WTC11 (cell line): ENCODE measurements around the gene ERC1. TPM values are rescaled to one million over a fixed set of nuclear protein-coding genes. Genes with fewer than 3 reads are reported as not detected.

Experiments
- ATAC-seq: fragments of 200-7000 bp; cut with Tn5 transposase; 2 replicates; pipeline ENCODE4 v1.10.0; 2021; ENCODE audit warnings: mild to moderate bottlenecking, moderate library complexity
- CTCF ChIA-PET: fragments of 300-600 bp; sonication (Branson Sonifier 250); formaldehyde crosslinking; loops from one replicate; lab custom pipeline; 2021; ENCODE audit warnings: antibody characterized with exemption; lab: Charles Lee
- POLR2A ChIA-PET: fragments of 350-600 bp; sonication (Branson Sonifier 250); formaldehyde crosslinking; loops from one replicate; lab custom pipeline; 2021; ENCODE audit warnings: antibody characterized with exemption; lab: Charles Lee
- DNase-seq: peaks from one replicate; pipeline ENCODE4 v3.0.0; 2021; ENCODE audit warnings: low spot score
- H3K27ac Mint-ChIP-seq: 2 replicates; pipeline ENCODE4 v1.8.0; 2021; ENCODE audit warnings: mixed read lengths
- H3K27me3 Mint-ChIP-seq: 2 replicates; pipeline ENCODE4 v1.8.0; 2021; ENCODE audit warnings: low read depth, mild to moderate bottlenecking, moderate library complexity, mixed read lengths
- H3K36me3 Mint-ChIP-seq: 2 replicates; pipeline ENCODE4 v1.8.0; 2021; ENCODE audit warnings: mixed read lengths
- H3K4me1 Mint-ChIP-seq: 2 replicates; pipeline ENCODE4 v1.8.0; 2022; ENCODE audit warnings: mixed read lengths
- H3K4me3 Mint-ChIP-seq: 2 replicates; pipeline ENCODE4 v1.8.0; 2021; ENCODE audit warnings: mild to moderate bottlenecking, moderate library complexity, mixed read lengths
- H3K9me3 Mint-ChIP-seq: 2 replicates; pipeline ENCODE4 v1.8.0; 2021; ENCODE audit warnings: mixed read lengths
- ATF1 ChIP-seq: sonication (generic); formaldehyde crosslinking; IDR thresholded peaks from 2 replicates; pipeline ENCODE4 v1.8.1; 2023; ENCODE audit warnings: mild to moderate bottlenecking, moderate library complexity, missing genetic modification reagents
- CREB1 ChIP-seq: sonication (generic); formaldehyde crosslinking; IDR thresholded peaks from 2 replicates; pipeline ENCODE4 v1.8.0; 2023; ENCODE audit warnings: mild to moderate bottlenecking, missing genetic modification reagents
- FOXJ3 ChIP-seq: sonication (generic); formaldehyde crosslinking; IDR thresholded peaks from 2 replicates; pipeline ENCODE4 v1.9.0; 2021; ENCODE audit warnings: missing genetic modification reagents, mild to moderate bottlenecking, borderline replicate concordance
- RORB ChIP-seq: fragments of 250-450 bp; sonication (Bioruptor Pico); IDR thresholded peaks from 2 replicates; pipeline ENCODE4 v1.9.0; 2021; ENCODE audit warnings: mild to moderate bottlenecking
- TCF7 ChIP-seq: sonication (generic); formaldehyde crosslinking; IDR thresholded peaks from 2 replicates; pipeline ENCODE4 v1.8.0; 2022; ENCODE audit warnings: mild to moderate bottlenecking, low read depth, missing genetic modification reagents, moderate library complexity
- TEAD4 ChIP-seq: sonication (generic); formaldehyde crosslinking; IDR thresholded peaks from 2 replicates; pipeline ENCODE4 v1.8.0; 2022; ENCODE audit warnings: mild to moderate bottlenecking, missing genetic modification reagents
- ZNF121 ChIP-seq: sonication (generic); formaldehyde crosslinking; IDR thresholded peaks from 2 replicates; pipeline ENCODE4 v1.8.0; 2023; ENCODE audit warnings: missing genetic modification reagents
- ZNF232 ChIP-seq: sonication (generic); formaldehyde crosslinking; IDR thresholded peaks from 2 replicates; pipeline ENCODE4 v1.8.0; 2022; ENCODE audit warnings: mild to moderate bottlenecking, missing genetic modification reagents
- ZNF396 ChIP-seq: fragments of 250-450 bp; sonication (Bioruptor Pico); IDR thresholded peaks from 2 replicates; pipeline ENCODE4 v1.8.0; 2021; ENCODE audit warnings: mild to moderate bottlenecking, moderate library complexity, borderline replicate concordance
- total RNA-seq: library from RNA; stranded (reverse); gene quantifications from 3 replicates; pipeline ENCODE4 v1.2.3, GENCODE V29; 2021
- TF ChIP-seq, protein P1 (sequence below): sonication (generic); formaldehyde crosslinking; IDR thresholded peaks from 2 replicates; pipeline ENCODE4 v1.8.1; 2023; ENCODE audit warnings: mild to moderate bottlenecking, moderate library complexity, missing genetic modification reagents
- TF ChIP-seq, protein P2 (sequence below): sonication (generic); formaldehyde crosslinking; IDR thresholded peaks from 2 replicates; pipeline ENCODE4 v1.8.0; 2022; ENCODE audit warnings: mild to moderate bottlenecking, missing genetic modification reagents
- TF ChIP-seq, protein P3 (sequence below): fragments of 250-450 bp; sonication (Bioruptor Pico); IDR thresholded peaks from 2 replicates; pipeline ENCODE4 v1.8.0; 2021; ENCODE audit warnings: mild to moderate bottlenecking
- TF ChIP-seq, protein P4 (sequence below): sonication (generic); formaldehyde crosslinking; IDR thresholded peaks from 2 replicates; pipeline ENCODE4 v1.8.1; 2022; ENCODE audit warnings: low read depth, mild to moderate bottlenecking, moderate library complexity, missing genetic modification reagents, borderline replicate concordance
- TF ChIP-seq, protein P5 (sequence below): sonication (generic); formaldehyde crosslinking; conservative IDR thresholded peaks from 2 replicates; pipeline ENCODE4 v1.8.1; 2022; ENCODE audit warnings: mild to moderate bottlenecking, missing genetic modification reagents
- TF ChIP-seq, protein P6 (sequence below): fragments of 250-450 bp; sonication (Bioruptor Pico); IDR thresholded peaks from 2 replicates; pipeline ENCODE4 v1.9.0; 2021; ENCODE audit warnings: mild to moderate bottlenecking

ERC1 gene
- total RNA-seq, 1 experiment from 2014 or later: 47.5 TPM

DNA sequence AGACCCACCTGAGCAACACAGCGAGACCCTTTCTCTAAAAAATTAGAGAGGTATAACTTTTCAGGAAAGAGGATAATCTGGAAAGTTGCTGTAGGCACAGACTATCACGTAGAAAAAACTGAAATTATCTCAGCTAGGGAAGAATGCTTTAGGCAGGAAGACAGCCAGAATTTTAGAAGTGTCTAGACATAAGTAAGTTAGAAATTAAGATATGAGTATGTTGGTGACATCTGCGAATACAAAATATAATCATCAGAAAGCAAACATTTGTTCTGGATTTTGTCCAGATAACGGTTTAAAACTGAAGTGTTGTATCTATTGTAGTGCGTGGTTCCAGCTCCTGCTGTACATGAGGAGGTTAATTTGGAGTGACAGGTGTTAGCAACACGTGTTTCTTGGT lies 480.2 kb downstream of the ERC1 start:
- Mint-ChIP-seq H3K27ac (no peak overlapping the region), H3K4me1 (peaks cover 4% of the 10 kb centered on the region), H3K4me3 (no peak overlapping the region), H3K36me3 (no peaks in the 10 kb centered on the region), H3K27me3 (no peaks in the 10 kb centered on the region), H3K9me3 (no peaks in the 10 kb centered on the region)
- ChIA-PET CTCF (interaction anchor here (1.0 kb wide), 1 partner anchor 354 kb away, joined by 3 read pairs; no protein-coding TSS in a partner anchor), POLR2A (no interaction called here)
- ATAC-seq: no peak
- no peak for DNase-seq
- TF ChIP-seq, protein P1, sequence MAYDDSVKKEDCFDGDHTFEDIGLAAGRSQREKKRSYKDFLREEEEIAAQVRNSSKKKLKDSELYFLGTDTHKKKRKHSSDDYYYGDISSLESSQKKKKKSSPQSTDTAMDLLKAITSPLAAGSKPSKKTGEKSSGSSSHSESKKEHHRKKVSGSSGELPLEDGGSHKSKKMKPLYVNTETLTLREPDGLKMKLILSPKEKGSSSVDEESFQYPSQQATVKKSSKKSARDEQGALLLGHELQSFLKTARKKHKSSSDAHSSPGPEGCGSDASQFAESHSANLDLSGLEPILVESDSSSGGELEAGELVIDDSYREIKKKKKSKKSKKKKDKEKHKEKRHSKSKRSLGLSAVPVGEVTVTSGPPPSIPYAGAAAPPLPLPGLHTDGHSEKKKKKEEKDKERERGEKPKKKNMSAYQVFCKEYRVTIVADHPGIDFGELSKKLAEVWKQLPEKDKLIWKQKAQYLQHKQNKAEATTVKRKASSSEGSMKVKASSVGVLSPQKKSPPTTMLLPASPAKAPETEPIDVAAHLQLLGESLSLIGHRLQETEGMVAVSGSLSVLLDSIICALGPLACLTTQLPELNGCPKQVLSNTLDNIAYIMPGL (CRISPR knock-in tag): no peak
- TF ChIP-seq FOXJ3 (no peak), ZNF121 (CRISPR knock-in tag) (no peak), ATF1 (no peak), CREB1 (CRISPR knock-in tag) (no peak), ZNF232 (no peak), TCF7 (no peak), RORB (CRISPR knock-in tag) (no peak), ZNF396 (no peak), TEAD4 (CRISPR knock-in tag) (no peak)
- TF ChIP-seq, protein P2, sequence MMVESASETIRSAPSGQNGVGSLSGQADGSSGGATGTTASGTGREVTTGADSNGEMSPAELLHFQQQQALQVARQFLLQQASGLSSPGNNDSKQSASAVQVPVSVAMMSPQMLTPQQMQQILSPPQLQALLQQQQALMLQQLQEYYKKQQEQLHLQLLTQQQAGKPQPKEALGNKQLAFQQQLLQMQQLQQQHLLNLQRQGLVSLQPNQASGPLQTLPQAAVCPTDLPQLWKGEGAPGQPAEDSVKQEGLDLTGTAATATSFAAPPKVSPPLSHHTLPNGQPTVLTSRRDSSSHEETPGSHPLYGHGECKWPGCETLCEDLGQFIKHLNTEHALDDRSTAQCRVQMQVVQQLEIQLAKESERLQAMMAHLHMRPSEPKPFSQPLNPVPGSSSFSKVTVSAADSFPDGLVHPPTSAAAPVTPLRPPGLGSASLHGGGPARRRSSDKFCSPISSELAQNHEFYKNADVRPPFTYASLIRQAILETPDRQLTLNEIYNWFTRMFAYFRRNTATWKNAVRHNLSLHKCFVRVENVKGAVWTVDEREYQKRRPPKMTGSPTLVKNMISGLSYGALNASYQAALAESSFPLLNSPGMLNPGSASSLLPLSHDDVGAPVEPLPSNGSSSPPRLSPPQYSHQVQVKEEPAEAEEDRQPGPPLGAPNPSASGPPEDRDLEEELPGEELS: no peak
- TF ChIP-seq, protein P3, sequence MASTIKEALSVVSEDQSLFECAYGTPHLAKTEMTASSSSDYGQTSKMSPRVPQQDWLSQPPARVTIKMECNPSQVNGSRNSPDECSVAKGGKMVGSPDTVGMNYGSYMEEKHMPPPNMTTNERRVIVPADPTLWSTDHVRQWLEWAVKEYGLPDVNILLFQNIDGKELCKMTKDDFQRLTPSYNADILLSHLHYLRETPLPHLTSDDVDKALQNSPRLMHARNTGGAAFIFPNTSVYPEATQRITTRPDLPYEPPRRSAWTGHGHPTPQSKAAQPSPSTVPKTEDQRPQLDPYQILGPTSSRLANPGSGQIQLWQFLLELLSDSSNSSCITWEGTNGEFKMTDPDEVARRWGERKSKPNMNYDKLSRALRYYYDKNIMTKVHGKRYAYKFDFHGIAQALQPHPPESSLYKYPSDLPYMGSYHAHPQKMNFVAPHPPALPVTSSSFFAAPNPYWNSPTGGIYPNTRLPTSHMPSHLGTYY (CRISPR knock-in tag): no peak
- TF ChIP-seq, protein P4, sequence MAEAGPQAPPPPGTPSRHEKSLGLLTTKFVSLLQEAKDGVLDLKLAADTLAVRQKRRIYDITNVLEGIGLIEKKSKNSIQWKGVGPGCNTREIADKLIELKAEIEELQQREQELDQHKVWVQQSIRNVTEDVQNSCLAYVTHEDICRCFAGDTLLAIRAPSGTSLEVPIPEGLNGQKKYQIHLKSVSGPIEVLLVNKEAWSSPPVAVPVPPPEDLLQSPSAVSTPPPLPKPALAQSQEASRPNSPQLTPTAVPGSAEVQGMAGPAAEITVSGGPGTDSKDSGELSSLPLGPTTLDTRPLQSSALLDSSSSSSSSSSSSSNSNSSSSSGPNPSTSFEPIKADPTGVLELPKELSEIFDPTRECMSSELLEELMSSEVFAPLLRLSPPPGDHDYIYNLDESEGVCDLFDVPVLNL: no peak
- TF ChIP-seq, protein P5, sequence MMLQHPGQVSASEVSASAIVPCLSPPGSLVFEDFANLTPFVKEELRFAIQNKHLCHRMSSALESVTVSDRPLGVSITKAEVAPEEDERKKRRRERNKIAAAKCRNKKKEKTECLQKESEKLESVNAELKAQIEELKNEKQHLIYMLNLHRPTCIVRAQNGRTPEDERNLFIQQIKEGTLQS (CRISPR knock-in tag): no peak

DNA sequence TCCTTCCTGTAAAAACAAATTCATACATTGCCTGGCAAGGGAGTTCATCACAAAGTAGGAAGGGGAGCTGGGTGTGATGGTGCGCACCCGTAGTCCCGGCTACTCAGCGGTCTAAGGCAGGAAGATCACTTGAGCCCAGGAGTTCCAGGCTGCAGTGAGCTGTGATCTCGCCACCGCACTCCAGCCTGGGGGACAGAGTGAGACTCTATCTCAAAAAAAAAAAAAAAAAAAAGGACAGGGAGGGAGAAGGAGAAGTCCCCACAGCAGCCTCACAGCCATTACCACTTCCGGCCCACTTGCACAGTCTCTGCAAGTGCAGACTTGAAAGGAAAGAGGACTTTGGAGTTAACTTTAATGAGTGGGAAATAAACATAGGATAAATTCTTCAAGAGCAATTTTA lies 482.4 kb downstream of the ERC1 start:
- Mint-ChIP-seq H3K27me3 (no peaks in the 10 kb centered on the region), H3K4me1 (peaks cover 4% of the 10 kb centered on the region), H3K9me3 (no peaks in the 10 kb centered on the region), H3K4me3 (no peak overlapping the region), H3K36me3 (no peaks in the 10 kb centered on the region), H3K27ac (no peak overlapping the region)
- TF ChIP-seq TCF7: no peak
- TF ChIP-seq, protein P6, sequence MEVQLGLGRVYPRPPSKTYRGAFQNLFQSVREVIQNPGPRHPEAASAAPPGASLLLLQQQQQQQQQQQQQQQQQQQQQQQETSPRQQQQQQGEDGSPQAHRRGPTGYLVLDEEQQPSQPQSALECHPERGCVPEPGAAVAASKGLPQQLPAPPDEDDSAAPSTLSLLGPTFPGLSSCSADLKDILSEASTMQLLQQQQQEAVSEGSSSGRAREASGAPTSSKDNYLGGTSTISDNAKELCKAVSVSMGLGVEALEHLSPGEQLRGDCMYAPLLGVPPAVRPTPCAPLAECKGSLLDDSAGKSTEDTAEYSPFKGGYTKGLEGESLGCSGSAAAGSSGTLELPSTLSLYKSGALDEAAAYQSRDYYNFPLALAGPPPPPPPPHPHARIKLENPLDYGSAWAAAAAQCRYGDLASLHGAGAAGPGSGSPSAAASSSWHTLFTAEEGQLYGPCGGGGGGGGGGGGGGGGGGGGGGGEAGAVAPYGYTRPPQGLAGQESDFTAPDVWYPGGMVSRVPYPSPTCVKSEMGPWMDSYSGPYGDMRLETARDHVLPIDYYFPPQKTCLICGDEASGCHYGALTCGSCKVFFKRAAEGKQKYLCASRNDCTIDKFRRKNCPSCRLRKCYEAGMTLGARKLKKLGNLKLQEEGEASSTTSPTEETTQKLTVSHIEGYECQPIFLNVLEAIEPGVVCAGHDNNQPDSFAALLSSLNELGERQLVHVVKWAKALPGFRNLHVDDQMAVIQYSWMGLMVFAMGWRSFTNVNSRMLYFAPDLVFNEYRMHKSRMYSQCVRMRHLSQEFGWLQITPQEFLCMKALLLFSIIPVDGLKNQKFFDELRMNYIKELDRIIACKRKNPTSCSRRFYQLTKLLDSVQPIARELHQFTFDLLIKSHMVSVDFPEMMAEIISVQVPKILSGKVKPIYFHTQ (CRISPR knock-in tag): no peak
- DNase-seq (no peak), ATAC-seq (no peak)
- CTCF ChIA-PET: interaction anchor here (1.0 to 1.9 kb wide), 2 partner anchors 44 to 156 kb away, joined by 3 to 8 read pairs; partner anchors contain the start of gene WNT5B
- POLR2A ChIA-PET: no interaction called here
